GM12878 (cell line): ENCODE data around the gene COX7C. TPM values are rescaled to one million over a fixed set of nuclear protein-coding genes. Genes with fewer than 3 reads are reported as not detected.

ENCODE experiments used
- ATAC-seq: fragments of 200-7000 bp; cut with Tn5 transposase; 3 replicates; pipeline ENCODE4 v1.9.1; 2020; ENCODE audit warnings: mild to moderate bottlenecking, moderate library complexity
- BruUV-seq: library from RNA; stranded (reverse); fragments of 400-500 nt; replicated peaks from 2 replicates; lab custom pipeline; 2021; lab: Mats Ljungman, UMichigan
- CTCF ChIA-PET: fragments of 300-600 bp; sonication (Branson Sonifier 250); formaldehyde crosslinking; extraction: SDS; loops from one replicate; lab custom pipeline; 2021; ENCODE audit warnings: inconsistent platforms; lab: Yijun Ruan, JAX
- POLR2A ChIA-PET: fragments of 350-600 bp; formaldehyde crosslinking; extraction: SDS; loops from one replicate; lab custom pipeline; 2021; ENCODE audit warnings: inconsistent platforms; lab: Charles Lee
- RAD21 ChIA-PET: fragments of 300-600 bp; sonication (Branson Sonifier 250); formaldehyde crosslinking; loops from one replicate; lab custom pipeline; 2023; ENCODE audit warnings: antibody characterized with exemption; ENCODE audit not compliant: unreplicated experiment; lab: Charles Lee
- SMC1A ChIA-PET: fragments of 300-600 bp; sonication (Branson Sonifier 250); formaldehyde crosslinking; loops from one replicate; lab custom pipeline; 2023; ENCODE audit not compliant: unreplicated experiment, uncharacterized antibody; lab: Charles Lee
- DNase-seq: peaks from one replicate; pipeline ENCODE4 v3.0.0-alpha.2; 2011; ENCODE audit warnings: low read depth, low spot score
- FAIRE-seq: peaks from 3 replicates; lab custom pipeline; 2011; peaks lifted over from hg19 to GRCh38; lab: Jason Lieb, UNC
- H2AFZ ChIP-seq: 2 replicates; pipeline ENCODE4 v1.6.0; 2011; ENCODE audit warnings: low read depth, low read length, control low read depth; ENCODE audit not compliant: control insufficient read depth
- H3K27ac ChIP-seq: 2 replicates; pipeline ENCODE4 v1.5.1; 2011; ENCODE audit warnings: control low read depth; ENCODE audit not compliant: control insufficient read depth, insufficient read depth
- H3K27me3 ChIP-seq, 2 experiments: replicated peaks in 1 of 2; 2 replicates each; pipeline versions ENCODE4 v1.6.0 to v1.6.1; 2011; ENCODE audit warnings: low read length in 1 of 2; ENCODE audit not compliant: control insufficient read depth in 2 of 2, insufficient read depth in 2 of 2
- H3K36me3 ChIP-seq, 2 experiments: 2 replicates each; pipeline ENCODE4 v1.5.1; 2011; ENCODE audit warnings: low read length in 1 of 2; ENCODE audit not compliant: control insufficient read depth in 2 of 2, insufficient read depth in 2 of 2
- H3K4me1 ChIP-seq: 2 replicates; pipeline ENCODE4 v1.6.1; 2011; ENCODE audit warnings: mild to moderate bottlenecking, low read length, moderate library complexity, mixed read lengths; ENCODE audit not compliant: control insufficient read depth, insufficient read depth
- H3K4me2 ChIP-seq: 2 replicates; pipeline ENCODE4 v1.6.0; 2011; ENCODE audit warnings: control low read depth; ENCODE audit not compliant: control insufficient read depth, insufficient read depth
- H3K4me3 ChIP-seq: fragments of 200-600 bp; sonication (generic); 2 replicates; pipeline ENCODE4 v1.5.1; 2016
- H3K79me2 ChIP-seq: 2 replicates; pipeline ENCODE4 v1.6.0; 2011; ENCODE audit warnings: low read length; ENCODE audit not compliant: control insufficient read depth, insufficient read depth
- H3K9ac ChIP-seq: 2 replicates; pipeline ENCODE4 v1.8.0; 2011; ENCODE audit warnings: low read length, control low read depth, mixed read lengths; ENCODE audit not compliant: control insufficient read depth, insufficient read depth
- H3K9me3 ChIP-seq: replicated peaks from 3 replicates; pipeline ENCODE4 v1.5.1; 2011; ENCODE audit warnings: mild to moderate bottlenecking, low read length; ENCODE audit not compliant: control insufficient read depth, insufficient read depth
- H4K20me1 ChIP-seq: 2 replicates; pipeline ENCODE4 v1.6.0; 2011; ENCODE audit not compliant: control insufficient read depth, insufficient read depth
- ATF7 ChIP-seq: fragments of 450-650 bp; IDR thresholded peaks from 2 replicates; pipeline ENCODE4 v1.6.1; 2016; ENCODE audit warnings: low read depth, mild to moderate bottlenecking
- CREM ChIP-seq: IDR thresholded peaks from 2 replicates; pipeline ENCODE4 v1.6.1; 2014; ENCODE audit warnings: antibody characterized with exemption, low read depth
- GABPA ChIP-seq: IDR thresholded peaks from 2 replicates; pipeline ENCODE4 v1.6.1; 2014; ENCODE audit warnings: antibody characterized with exemption, low read depth, mild to moderate bottlenecking, inconsistent platforms
- IRF3 ChIP-seq: fragments of 450-650 bp; IDR thresholded peaks from 2 replicates; pipeline ENCODE4 v1.6.1; 2014; ENCODE audit warnings: mild to moderate bottlenecking
- POLR2A ChIP-seq: IDR thresholded peaks from 2 replicates; pipeline ENCODE4 v1.6.1; 2011; ENCODE audit warnings: low read depth, mild to moderate bottlenecking, low read length
- RUNX3 ChIP-seq: IDR thresholded peaks from 2 replicates; pipeline ENCODE4 v1.6.1; 2012; ENCODE audit warnings: low read length, inconsistent platforms
- TCF12 ChIP-seq: IDR thresholded peaks from 2 replicates; pipeline ENCODE4 v1.6.1; 2011; ENCODE audit warnings: low read depth, mild to moderate bottlenecking, low read length
- ZNF24 ChIP-seq: fragments of 450-650 bp; IDR thresholded peaks from 2 replicates; pipeline ENCODE4 v1.6.1; 2017; ENCODE audit warnings: antibody characterized with exemption, mild to moderate bottlenecking
- WGBS: methylation state at CpG from one replicate; pipeline ENCODE4 v1.1.6; 2016; ENCODE audit warnings: low lambda C conversion rate; ENCODE audit not compliant: insufficient replicate concordance, insufficient coverage; ENCODE audit errors: missing lambda C conversion rate; 5-methylcytosine and 5-hydroxymethylcytosine counted together
- in situ Hi-C: fragments of 300-500 bp; cut with MboI; formaldehyde crosslinking; loops from 9 replicates; pipeline ENCODE4 v1.14.3; 2018; ENCODE audit warnings: mixed read lengths
- intact Hi-C: fragments of 100-400 bp; cut with micrococcal nuclease; formaldehyde crosslinking; loops from one replicate; pipeline ENCODE4 v1.14.2; 2022; ENCODE audit not compliant: unreplicated experiment
- polyA plus RNA-seq, 11 experiments: library from polyadenylated mRNA; depleted of rRNA in 4 of 11; unstranded in 6 of 11; stranded (reverse) in 5 of 11; fragments of >200 nt; fragmentation: Nextera tagmentation in 4 of 11; fragmentation: Illumina TruSeq in 1 of 11; extraction: Ambion mirVana in 4 of 11; extraction: Trizol in 1 of 11; gene quantifications; 1 replicate in 1 of 11; 2 replicates in 10 of 11; pipeline versions ENCODE4 v1.2.1 to v1.2.3, GENCODE V29; 2011 to 2016; ENCODE audit warnings: inconsistent platforms in 2 of 11, missing spikeins in 2 of 11, low read depth in 1 of 11
- total RNA-seq, 4 experiments: library from RNA; depleted of rRNA in 3 of 4; stranded (reverse); fragments of >200 nt in 3 of 4; fragmentation: Illumina TruSeq in 1 of 4; extraction: Trizol in 1 of 4; gene quantifications; 2 replicates each; pipeline versions ENCODE4 v1.2.1 to v1.2.3, GENCODE V29; 2013 to 2021
- TF ChIP-seq, protein P1 (sequence below): fragments of 450-650 bp; IDR thresholded peaks from 2 replicates; pipeline ENCODE4 v1.6.1; 2017; ENCODE audit warnings: mild to moderate bottlenecking, low read depth, inconsistent platforms; ENCODE audit not compliant: poor library complexity, severe bottlenecking
- TF ChIP-seq, protein P2 (sequence below): fragments of 150-350 bp; IDR thresholded peaks from 2 replicates; pipeline ENCODE4 v1.6.1; 2016; ENCODE audit warnings: low read depth, low read length
- TF ChIP-seq, protein P3 (sequence below): IDR thresholded peaks from 2 replicates; pipeline ENCODE4 v1.6.1; 2011; ENCODE audit warnings: borderline replicate concordance, low read depth, mild to moderate bottlenecking, moderate library complexity, mixed read lengths, low read length; ENCODE audit not compliant: insufficient read depth; ENCODE audit errors: extremely low read length

COX7C gene
- total and polyA plus RNA-seq, 10 of the 15 experiments (the other 5 are each of a cell fraction or from before 2014, with no cell fraction given): 484 to 1,591 (median 883) TPM

DNA sequence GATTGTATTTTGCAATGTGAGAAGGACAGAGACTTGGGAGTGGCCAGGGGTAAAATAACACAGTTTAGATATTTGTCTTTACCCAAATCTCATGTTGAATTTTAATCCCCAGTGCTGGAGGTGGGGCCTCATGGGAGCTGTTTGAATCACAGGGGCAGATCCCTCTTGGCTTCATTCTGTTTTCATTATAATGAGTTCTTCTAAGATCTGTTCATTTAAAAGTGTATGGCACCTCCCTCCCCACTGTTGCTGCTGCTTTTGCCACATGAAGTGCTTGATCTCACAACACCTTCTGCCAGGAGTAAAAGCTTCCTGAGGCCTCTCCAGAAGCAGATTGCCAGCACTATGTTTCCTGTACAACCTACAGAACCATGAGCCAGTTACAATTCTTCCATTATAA lies 28.1 kb downstream of the COX7C start:
- ChIA-PET RAD21 (no interaction called here), SMC1A (no interaction called here)
- no TSS peak for BruUV-seq

GRCh38 chr5:86646671-86647070 lies 28.9 kb downstream of the COX7C start:
- H3K79me2 ChIP-seq: no peaks in the 10 kb centered on the region
- WGBS: 25% methylated on average over 1 of the region's 1 CpG
- ATAC-seq (no peak), DNase-seq (no peak), FAIRE-seq (no peak)
- ChIA-PET POLR2A (no interaction called here), RAD21 (no interaction called here), SMC1A (no interaction called here), CTCF (no interaction called here)
- in situ Hi-C loops (no loop called here), intact Hi-C loops (no loop called here)
- no peaks in the 10 kb centered on the region for H4K20me1 ChIP-seq
- no peak overlapping the region for H3K27ac ChIP-seq
- no peak overlapping the region for H2AFZ ChIP-seq
- H3K36me3 ChIP-seq: no peaks in the 10 kb centered on the region
- no TSS peak for BruUV-seq
- no peaks in the 10 kb centered on the region for H3K4me1 ChIP-seq
- H3K27me3 ChIP-seq: no peaks in the 10 kb centered on the region
- H3K4me3 ChIP-seq: no peak overlapping the region
- H3K9me3 ChIP-seq: no peaks in the 10 kb centered on the region
- no peak overlapping the region for H3K9ac ChIP-seq
- no peak overlapping the region for H3K4me2 ChIP-seq
- no peak for TF ChIP-seq CREM
- TF ChIP-seq, protein P1, sequence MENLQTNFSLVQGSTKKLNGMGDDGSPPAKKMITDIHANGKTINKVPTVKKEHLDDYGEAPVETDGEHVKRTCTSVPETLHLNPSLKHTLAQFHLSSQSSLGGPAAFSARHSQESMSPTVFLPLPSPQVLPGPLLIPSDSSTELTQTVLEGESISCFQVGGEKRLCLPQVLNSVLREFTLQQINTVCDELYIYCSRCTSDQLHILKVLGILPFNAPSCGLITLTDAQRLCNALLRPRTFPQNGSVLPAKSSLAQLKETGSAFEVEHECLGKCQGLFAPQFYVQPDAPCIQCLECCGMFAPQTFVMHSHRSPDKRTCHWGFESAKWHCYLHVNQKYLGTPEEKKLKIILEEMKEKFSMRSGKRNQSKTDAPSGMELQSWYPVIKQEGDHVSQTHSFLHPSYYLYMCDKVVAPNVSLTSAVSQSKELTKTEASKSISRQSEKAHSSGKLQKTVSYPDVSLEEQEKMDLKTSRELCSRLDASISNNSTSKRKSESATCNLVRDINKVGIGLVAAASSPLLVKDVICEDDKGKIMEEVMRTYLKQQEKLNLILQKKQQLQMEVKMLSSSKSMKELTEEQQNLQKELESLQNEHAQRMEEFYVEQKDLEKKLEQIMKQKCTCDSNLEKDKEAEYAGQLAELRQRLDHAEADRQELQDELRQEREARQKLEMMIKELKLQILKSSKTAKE: no peak
- TF ChIP-seq, protein P2, sequence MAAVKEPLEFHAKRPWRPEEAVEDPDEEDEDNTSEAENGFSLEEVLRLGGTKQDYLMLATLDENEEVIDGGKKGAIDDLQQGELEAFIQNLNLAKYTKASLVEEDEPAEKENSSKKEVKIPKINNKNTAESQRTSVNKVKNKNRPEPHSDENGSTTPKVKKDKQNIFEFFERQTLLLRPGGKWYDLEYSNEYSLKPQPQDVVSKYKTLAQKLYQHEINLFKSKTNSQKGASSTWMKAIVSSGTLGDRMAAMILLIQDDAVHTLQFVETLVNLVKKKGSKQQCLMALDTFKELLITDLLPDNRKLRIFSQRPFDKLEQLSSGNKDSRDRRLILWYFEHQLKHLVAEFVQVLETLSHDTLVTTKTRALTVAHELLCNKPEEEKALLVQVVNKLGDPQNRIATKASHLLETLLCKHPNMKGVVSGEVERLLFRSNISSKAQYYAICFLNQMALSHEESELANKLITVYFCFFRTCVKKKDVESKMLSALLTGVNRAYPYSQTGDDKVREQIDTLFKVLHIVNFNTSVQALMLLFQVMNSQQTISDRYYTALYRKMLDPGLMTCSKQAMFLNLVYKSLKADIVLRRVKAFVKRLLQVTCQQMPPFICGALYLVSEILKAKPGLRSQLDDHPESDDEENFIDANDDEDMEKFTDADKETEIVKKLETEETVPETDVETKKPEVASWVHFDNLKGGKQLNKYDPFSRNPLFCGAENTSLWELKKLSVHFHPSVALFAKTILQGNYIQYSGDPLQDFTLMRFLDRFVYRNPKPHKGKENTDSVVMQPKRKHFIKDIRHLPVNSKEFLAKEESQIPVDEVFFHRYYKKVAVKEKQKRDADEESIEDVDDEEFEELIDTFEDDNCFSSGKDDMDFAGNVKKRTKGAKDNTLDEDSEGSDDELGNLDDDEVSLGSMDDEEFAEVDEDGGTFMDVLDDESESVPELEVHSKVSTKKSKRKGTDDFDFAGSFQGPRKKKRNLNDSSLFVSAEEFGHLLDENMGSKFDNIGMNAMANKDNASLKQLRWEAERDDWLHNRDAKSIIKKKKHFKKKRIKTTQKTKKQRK: no peak
- no peak for TF ChIP-seq TCF12

More for the DNA sequence above, 28.1 kb downstream of the COX7C start:
- H3K4me2 ChIP-seq: no peak overlapping the region
- H3K4me1 ChIP-seq: no peaks in the 10 kb centered on the region
- intact Hi-C loops: no loop called here
- no peaks in the 10 kb centered on the region for H3K27me3 ChIP-seq
- H3K4me3 ChIP-seq: no peak overlapping the region
- no peak for TF ChIP-seq IRF3
- no peak for TF ChIP-seq GABPA
- no peak for TF ChIP-seq RUNX3
- TF ChIP-seq, protein P3, sequence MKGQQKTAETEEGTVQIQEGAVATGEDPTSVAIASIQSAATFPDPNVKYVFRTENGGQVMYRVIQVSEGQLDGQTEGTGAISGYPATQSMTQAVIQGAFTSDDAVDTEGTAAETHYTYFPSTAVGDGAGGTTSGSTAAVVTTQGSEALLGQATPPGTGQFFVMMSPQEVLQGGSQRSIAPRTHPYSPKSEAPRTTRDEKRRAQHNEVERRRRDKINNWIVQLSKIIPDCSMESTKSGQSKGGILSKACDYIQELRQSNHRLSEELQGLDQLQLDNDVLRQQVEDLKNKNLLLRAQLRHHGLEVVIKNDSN: no peak
- TF ChIP-seq ATF7: no peak
- no peak for TF ChIP-seq POLR2A
- no peak for TF ChIP-seq ZNF24
- CTCF ChIA-PET: no interaction called here
- no peak overlapping the region for H3K9ac ChIP-seq
- POLR2A ChIA-PET: no interaction called here
- DNase-seq (no peak), FAIRE-seq (no peak), ATAC-seq (no peak)
- H3K27ac ChIP-seq: no peak overlapping the region
- H3K79me2 ChIP-seq: no peaks in the 10 kb centered on the region
- in situ Hi-C loops: no loop called here
- H4K20me1 ChIP-seq: no peaks in the 10 kb centered on the region
- H3K9me3 ChIP-seq: no peaks in the 10 kb centered on the region
- H3K36me3 ChIP-seq: no peaks in the 10 kb centered on the region
- no peak overlapping the region for H2AFZ ChIP-seq
